Activated naive CD4-positive, alpha-beta T cell treated with anti-CD3 and anti-CD28 coated beads for 36 hours (primary cell): ENCODE measurements around the gene TPST2. TPM values are rescaled to one million over a fixed set of nuclear protein-coding genes. Genes with fewer than 3 reads are reported as not detected.

Experiments used
- CTCF ChIA-PET: fragments of 350-600 bp; sonication (Branson Sonifier 250); formaldehyde crosslinking; loops from one replicate; lab custom pipeline; 2021; ENCODE audit warnings: antibody characterized with exemption; lab: Charles Lee
- DNase-seq: peaks from one replicate; pipeline ENCODE4 v3.0.0-alpha.2; 2020
- H3K27ac Mint-ChIP-seq: one replicate; pipeline ENCODE4 v1.8.0; 2021; ENCODE audit warnings: mild to moderate bottlenecking, mixed read lengths
- H3K27me3 Mint-ChIP-seq: one replicate; pipeline ENCODE4 v1.8.0; 2021; ENCODE audit warnings: low read depth, mixed read lengths
- H3K36me3 Mint-ChIP-seq: one replicate; pipeline ENCODE4 v1.8.0; 2021; ENCODE audit warnings: low read depth, mixed read lengths
- H3K4me1 Mint-ChIP-seq: one replicate; pipeline ENCODE4 v1.8.0; 2021; ENCODE audit warnings: low read depth, mixed read lengths
- H3K4me3 Mint-ChIP-seq: one replicate; pipeline ENCODE4 v1.8.0; 2021; ENCODE audit warnings: mild to moderate bottlenecking, moderate library complexity, mixed read lengths
- H3K9me3 Mint-ChIP-seq: one replicate; pipeline ENCODE4 v1.8.0; 2021; ENCODE audit warnings: mixed read lengths
- intact Hi-C: fragments of 100-400 bp; cut with micrococcal nuclease; formaldehyde crosslinking; loops from one replicate; pipeline ENCODE4 v1.15.1; 2023
- total RNA-seq, 2 experiments: library from RNA; stranded (reverse); gene quantifications; one replicate each; pipeline ENCODE4 v1.2.3, GENCODE V29; 2021

TPST2 gene
- total RNA-seq, 2 experiments from 2014 or later, result 21.0 to 21.9 TPM

DNA sequence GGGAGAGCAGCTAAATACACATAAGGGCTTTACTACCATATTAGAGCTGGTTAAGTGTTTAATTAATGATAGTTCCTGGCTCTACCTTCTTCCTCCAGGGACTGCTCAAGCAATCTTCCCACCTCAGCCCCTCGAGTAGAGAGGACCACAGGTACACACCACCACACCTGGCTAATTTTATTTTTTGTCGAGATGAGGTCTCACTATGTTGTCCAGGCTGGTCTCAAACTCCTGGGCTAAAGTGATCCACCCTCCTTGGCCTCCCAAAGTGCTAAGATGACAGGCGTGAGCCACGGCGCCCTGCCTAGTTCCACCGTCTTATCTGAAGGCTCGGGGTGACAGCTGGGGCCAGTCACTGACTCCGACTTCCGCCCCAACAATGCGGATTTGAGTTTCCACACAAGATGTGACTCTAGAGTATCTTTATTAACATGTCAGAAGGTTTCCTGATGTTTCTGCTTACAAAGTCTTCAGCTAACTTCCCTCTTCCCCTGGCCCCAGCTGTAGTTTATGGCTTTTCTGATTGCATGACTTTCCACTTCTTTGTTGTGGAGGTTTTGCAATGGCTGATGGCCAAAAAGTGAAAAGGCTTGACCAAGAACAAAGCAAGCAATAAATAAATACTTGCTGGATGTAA is 16.8 kb downstream of the TPST2 start:
- Mint-ChIP-seq H3K36me3 (peaks cover 6% of the 10 kb centered on the region), H3K4me3 (no peak overlapping the region), H3K27me3 (no peaks in the 10 kb centered on the region), H3K9me3 (no peaks in the 10 kb centered on the region), H3K4me1 (peaks cover 27% of the 10 kb centered on the region), H3K27ac (no peak overlapping the region)
- DNase-seq, result peak; percentile 53
- intact Hi-C loops, result no loop called here
- CTCF ChIA-PET, result no interaction called here

DNA sequence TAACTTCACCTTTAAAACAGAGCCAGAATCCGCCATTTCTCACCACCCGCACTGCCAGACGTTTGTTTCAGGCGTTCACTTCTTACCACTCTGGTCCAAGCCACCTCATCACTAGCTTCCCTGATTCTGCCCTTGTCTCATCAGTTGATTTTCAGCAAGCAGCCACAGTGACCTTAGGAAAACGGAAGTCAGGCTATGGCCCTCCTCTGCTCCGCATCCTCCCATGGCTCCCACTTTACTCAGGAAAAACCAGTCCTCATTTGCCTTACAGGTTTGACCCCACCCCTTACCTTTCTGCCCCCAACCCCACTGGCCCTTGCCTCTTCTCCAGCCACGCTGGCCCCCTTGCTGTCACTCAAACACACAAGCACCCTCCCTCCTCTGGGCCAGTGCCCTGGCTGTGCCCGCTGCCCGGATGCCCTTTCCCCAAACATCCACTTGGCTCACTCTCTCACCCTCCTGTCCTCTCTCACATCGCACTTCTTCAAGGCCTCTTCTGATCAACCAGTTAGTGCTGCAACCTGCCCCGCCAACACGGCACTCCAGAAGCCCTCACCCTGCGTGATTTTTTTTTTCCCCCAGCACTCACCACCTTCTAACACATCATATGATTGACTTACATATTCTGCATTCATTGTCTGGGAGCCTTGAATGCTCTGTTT is 18.9 kb downstream of the TPST2 start:
- H3K9me3 Mint-ChIP-seq, result no peaks in the 10 kb centered on the region
- CTCF ChIA-PET, result interaction anchor here (0.6 kb wide), 1 partner anchor 18 kb away, joined by 3 read pairs; no protein-coding TSS in a partner anchor

DNA sequence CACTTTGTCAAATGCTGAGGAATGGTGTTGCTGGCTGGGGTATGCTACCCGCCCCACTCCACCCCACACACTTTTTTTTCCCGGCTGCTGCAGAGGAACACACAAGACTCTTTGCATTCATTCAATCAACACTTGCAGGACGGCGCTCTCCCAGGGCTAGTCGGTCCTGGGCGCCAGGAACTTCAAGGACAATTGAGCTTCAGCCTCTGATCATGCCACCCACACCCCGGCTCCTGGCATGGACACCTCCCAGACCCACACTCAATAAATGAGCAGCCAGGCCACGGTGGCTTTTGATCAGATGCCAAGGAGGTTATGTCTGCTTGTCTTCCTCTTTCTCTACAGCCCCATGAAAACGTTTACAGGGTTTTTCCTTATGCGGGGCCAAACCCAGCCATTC is 19.8 kb downstream of the TPST2 start:
- H3K4me1 Mint-ChIP-seq, result peaks cover 22% of the 10 kb centered on the region
- no peak overlapping the region for H3K27ac Mint-ChIP-seq
- H3K4me3 Mint-ChIP-seq, result no peak overlapping the region
- H3K27me3 Mint-ChIP-seq, result no peaks in the 10 kb centered on the region
- CTCF ChIA-PET, result interaction anchor here (0.6 kb wide), 1 partner anchor 17 kb away, joined by 3 read pairs; no protein-coding TSS in a partner anchor
- peaks cover 2% of the 10 kb centered on the region for H3K36me3 Mint-ChIP-seq
- DNase-seq, result no peak
- intact Hi-C loops, result no loop called here
- no peaks in the 10 kb centered on the region for H3K9me3 Mint-ChIP-seq

More for the DNA sequence above, 18.9 kb downstream of the TPST2 start:
- no peak overlapping the region for H3K27ac Mint-ChIP-seq
- intact Hi-C loops, result no loop called here
- H3K4me1 Mint-ChIP-seq, result peaks cover 25% of the 10 kb centered on the region
- no peak for DNase-seq
- peaks cover 2% of the 10 kb centered on the region for H3K36me3 Mint-ChIP-seq
- no peak overlapping the region for H3K4me3 Mint-ChIP-seq
- H3K27me3 Mint-ChIP-seq, result no peaks in the 10 kb centered on the region

DNA sequence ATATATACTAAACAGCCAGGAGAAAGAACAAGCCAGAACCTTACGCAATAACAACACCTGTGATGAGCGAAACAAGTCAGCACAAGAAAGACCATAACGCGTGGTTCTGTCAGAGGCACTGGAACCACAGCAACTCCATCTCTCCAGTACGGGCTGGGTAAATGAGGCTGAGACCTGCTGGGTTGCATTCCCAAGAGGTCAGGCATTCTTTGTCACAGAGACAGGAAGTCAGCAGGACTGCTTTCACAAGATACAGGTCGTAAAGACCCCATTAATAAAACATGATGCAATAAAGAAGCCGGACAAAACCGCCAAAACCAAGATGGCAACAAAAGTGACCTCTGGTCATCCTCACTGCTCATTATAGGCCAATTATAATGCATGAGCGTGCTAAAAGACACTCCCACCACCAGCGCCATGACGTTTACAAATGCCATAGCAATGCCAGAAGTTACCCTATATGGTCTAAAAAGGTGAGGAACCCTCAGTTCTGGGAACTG is 21.7 kb downstream of the TPST2 start:
- Mint-ChIP-seq H3K4me1 (peaks cover 10% of the 10 kb centered on the region), H3K27me3 (no peaks in the 10 kb centered on the region), H3K9me3 (no peaks in the 10 kb centered on the region), H3K36me3 (peaks cover 4% of the 10 kb centered on the region), H3K4me3 (no peak overlapping the region), H3K27ac (no peak overlapping the region)
- CTCF ChIA-PET, result no interaction called here
- intact Hi-C loops, result no loop called here
- DNase-seq, result no peak

DNA sequence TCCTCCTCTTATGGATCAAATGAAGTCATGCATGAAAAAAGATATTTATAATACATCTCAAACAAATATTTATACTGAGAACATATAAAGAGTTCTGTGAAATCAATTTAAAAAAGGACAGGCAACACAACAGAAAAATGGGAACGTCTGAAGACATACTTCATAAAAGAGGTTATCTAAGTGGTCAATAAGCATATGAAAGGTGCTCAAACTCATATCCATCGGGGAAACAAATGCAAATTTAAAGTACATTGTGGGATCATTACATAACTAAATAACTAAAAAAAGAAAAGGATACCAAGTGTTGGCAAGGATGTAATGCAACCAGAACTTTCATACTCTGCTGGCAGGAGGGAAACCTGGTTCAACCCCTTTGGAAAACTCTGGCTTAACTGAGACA is 22.3 kb downstream of the TPST2 start:
- Mint-ChIP-seq H3K4me1 (peaks cover 4% of the 10 kb centered on the region), H3K27ac (no peak overlapping the region), H3K9me3 (no peaks in the 10 kb centered on the region), H3K36me3 (peaks cover 2% of the 10 kb centered on the region), H3K27me3 (no peaks in the 10 kb centered on the region), H3K4me3 (no peak overlapping the region)
- DNase-seq, result no peak
- CTCF ChIA-PET, result no interaction called here
- intact Hi-C loops, result no loop called here

DNA sequence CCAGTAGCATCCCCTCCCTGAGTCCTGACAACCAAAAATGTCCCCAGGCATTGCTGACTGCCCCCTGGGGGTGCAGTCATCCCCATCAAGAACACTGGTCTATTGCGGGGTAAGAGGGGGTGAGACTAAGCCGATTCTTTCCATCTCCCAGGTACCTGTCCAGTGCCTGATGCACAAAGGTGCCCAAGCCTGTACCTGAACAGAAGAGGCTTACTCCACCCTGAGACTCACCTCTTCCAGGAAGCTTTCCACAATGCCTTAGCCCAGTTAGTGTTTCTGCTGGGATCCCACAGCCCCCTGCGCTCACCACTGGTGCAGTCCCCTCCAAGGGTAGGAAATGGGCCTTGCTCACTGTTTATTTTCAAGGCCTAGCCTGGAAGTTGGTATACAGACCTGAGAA is 22.9 kb downstream of the TPST2 start:
- no peak overlapping the region for H3K4me3 Mint-ChIP-seq
- H3K27me3 Mint-ChIP-seq, result no peaks in the 10 kb centered on the region
- no peak for DNase-seq
- intact Hi-C loops, result no loop called here
- peaks cover 4% of the 10 kb centered on the region for H3K4me1 Mint-ChIP-seq
- no peak overlapping the region for H3K27ac Mint-ChIP-seq
- H3K9me3 Mint-ChIP-seq, result no peaks in the 10 kb centered on the region
- CTCF ChIA-PET, result no interaction called here
- peaks cover 2% of the 10 kb centered on the region for H3K36me3 Mint-ChIP-seq

DNA sequence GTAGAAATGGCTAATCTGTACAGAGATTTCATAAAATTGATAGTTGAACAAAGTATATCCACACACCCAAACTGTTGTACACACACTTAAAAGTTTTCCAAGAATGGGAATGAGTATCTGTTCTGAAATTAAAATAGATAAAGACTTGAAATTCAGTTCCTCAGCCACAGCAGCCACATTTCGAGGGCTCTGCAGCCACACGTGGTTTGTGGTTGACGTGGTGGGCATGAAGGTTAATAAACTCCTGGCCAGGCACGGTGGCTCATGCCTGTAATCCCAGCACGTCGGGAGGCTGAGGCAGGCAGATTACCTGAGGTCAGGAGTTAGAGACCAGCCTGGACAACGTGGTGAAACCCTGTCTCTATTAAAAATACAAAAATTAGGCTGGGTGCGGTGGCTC is 24.0 kb downstream of the TPST2 start:
- Mint-ChIP-seq H3K27ac (no peak overlapping the region), H3K9me3 (no peaks in the 10 kb centered on the region), H3K36me3 (peaks cover 2% of the 10 kb centered on the region), H3K4me3 (no peak overlapping the region), H3K27me3 (no peaks in the 10 kb centered on the region), H3K4me1 (peaks cover 4% of the 10 kb centered on the region)
- CTCF ChIA-PET, result no interaction called here
- intact Hi-C loops, result no loop called here
- no peak for DNase-seq

DNA sequence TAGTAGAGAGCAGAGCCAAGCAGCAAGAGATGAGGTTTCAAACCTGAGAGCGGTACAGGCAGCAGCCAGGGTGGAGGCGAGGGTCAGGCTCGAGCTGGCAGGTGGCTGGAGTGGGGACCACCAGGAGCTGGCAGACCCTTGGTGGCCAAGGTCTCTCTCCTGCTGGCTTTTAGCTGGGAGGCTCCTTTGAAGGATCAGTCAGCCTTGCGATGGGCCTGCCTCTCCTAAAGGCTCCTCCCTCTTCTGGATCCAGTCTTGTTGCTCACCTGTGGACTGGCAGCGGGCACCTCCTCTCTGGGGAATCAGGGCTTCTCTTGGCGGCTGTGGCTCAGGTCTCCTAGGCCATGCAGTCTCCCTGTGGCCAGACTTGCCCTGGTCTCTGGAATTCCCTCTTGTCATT is 24.8 kb downstream of the TPST2 start:
- peaks cover 2% of the 10 kb centered on the region for H3K4me1 Mint-ChIP-seq
- H3K4me3 Mint-ChIP-seq, result no peak overlapping the region
- no peaks in the 10 kb centered on the region for H3K27me3 Mint-ChIP-seq
- no peak overlapping the region for H3K27ac Mint-ChIP-seq
- DNase-seq, result no peak
- H3K36me3 Mint-ChIP-seq, result peaks cover 2% of the 10 kb centered on the region
- intact Hi-C loops, result no loop called here
- CTCF ChIA-PET, result interaction anchor here (0.7 kb wide), 1 partner anchor 21 kb away, joined by 3 read pairs; no protein-coding TSS in a partner anchor
- no peaks in the 10 kb centered on the region for H3K9me3 Mint-ChIP-seq

DNA sequence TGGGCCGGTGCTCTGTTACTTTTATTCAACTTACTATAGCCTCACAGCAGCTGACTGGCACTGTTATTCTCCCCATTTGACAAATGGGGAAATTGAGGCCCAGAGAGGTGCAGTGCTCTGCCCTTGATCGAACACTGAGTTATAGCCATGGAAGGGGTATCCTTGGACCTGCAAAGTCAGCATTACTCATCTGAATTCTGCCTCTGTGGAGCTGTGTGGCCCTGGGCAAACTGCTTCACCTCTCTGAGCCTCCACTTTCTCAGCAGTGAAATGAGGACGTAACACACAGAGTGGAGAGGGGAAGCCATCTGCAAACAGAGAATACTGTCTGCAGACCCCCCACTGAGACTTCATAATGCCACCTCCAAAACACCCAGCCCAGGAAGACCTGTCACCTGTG is 25.3 kb downstream of the TPST2 start:
- no peak overlapping the region for H3K4me3 Mint-ChIP-seq
- H3K27ac Mint-ChIP-seq, result no peak overlapping the region
- no peaks in the 10 kb centered on the region for H3K27me3 Mint-ChIP-seq
- intact Hi-C loops, result no loop called here
- CTCF ChIA-PET, result interaction anchor here (0.7 kb wide), 1 partner anchor 20 kb away, joined by 3 read pairs; no protein-coding TSS in a partner anchor
- peaks cover 2% of the 10 kb centered on the region for H3K4me1 Mint-ChIP-seq
- DNase-seq, result no peak
- peaks cover 2% of the 10 kb centered on the region for H3K36me3 Mint-ChIP-seq
- no peaks in the 10 kb centered on the region for H3K9me3 Mint-ChIP-seq

DNA sequence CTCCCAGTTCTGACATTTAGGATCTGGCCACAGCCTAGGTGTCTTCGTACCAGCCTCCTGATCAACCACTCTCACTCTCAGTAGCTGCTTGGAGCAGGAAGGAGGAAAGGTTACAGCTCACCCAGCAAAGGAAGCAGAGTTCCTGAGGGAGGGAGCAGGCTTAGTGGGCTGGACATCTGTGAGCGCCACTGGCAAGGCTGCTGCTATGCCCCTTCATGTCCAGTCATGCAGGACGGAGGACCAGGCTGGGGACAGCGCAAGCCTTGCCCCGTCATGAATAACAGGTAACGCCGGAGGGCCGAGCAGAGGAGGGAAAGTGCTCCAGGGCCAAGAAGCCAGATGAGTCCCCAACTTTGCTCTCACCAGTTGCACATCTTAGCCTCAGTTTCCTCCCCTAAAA is 25.8 kb downstream of the TPST2 start:
- CTCF ChIA-PET, result no interaction called here
- Mint-ChIP-seq H3K4me3 (no peak overlapping the region), H3K27ac (no peak overlapping the region), H3K36me3 (peaks cover 2% of the 10 kb centered on the region), H3K9me3 (no peaks in the 10 kb centered on the region), H3K4me1 (peaks cover 2% of the 10 kb centered on the region), H3K27me3 (no peaks in the 10 kb centered on the region)
- no peak for DNase-seq
- intact Hi-C loops, result no loop called here

DNA sequence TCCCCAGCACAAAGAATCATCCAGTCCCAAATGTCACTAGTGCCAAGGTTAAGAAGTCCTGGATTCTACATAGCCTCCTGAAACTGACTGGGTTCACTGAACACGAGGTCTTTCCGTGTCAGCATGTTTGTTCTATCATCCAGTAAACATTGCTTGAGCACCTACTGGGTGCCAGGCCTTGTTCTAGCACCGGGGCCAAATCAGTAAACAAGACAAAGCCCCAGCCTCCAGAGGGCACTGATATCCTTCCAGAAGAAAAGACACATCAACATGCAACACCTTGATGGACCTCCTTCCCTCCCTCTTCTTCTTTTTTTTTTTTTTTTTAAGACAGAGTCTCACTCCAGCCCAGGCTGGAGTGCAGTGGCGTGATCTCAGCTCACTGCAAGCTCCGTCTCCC is 26.9 kb downstream of the TPST2 start:
- Mint-ChIP-seq H3K4me3 (no peak overlapping the region), H3K36me3 (peaks cover 2% of the 10 kb centered on the region), H3K4me1 (peaks cover 2% of the 10 kb centered on the region), H3K27ac (no peak overlapping the region), H3K9me3 (no peaks in the 10 kb centered on the region), H3K27me3 (no peaks in the 10 kb centered on the region)
- CTCF ChIA-PET, result no interaction called here
- intact Hi-C loops, result no loop called here
- peak; percentile 39 for DNase-seq

DNA sequence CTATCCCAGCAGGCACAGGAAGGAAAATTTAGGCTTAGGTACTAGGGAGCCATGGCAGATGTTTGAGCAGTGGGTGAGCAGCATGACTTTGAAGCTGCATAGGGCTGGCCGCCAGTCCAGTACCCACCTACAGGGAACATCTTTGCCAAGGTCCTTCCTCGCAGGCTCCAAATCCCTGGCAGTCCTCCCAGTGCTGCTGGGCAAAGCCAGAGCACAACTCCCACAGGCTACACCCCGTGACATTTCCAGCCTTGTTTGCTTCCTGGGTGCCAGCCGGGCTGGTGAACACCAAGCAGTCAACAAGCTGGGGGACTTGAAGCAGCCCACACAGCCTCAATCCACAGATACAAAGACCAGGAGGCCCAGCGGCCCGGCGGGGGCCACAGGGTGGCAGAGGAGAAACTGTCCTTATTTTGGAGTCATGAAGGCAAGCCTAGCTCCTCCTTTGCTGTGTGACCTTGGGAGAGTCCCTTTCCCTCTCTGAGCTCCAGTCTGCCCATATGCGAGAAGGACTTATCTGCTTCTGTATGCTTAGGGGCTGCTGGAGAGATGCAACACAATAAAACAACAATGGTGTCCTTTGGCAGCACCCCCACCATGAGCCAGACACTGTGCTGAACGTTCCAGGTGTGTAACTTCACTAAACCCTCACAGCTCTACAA is 28.0 kb downstream of the TPST2 start:
- no peaks in the 10 kb centered on the region for H3K9me3 Mint-ChIP-seq
- peaks cover 5% of the 10 kb centered on the region for H3K36me3 Mint-ChIP-seq
- H3K4me3 Mint-ChIP-seq, result no peak overlapping the region
- no peak overlapping the region for H3K27ac Mint-ChIP-seq
- CTCF ChIA-PET, result no interaction called here
- H3K4me1 Mint-ChIP-seq, result peaks cover 2% of the 10 kb centered on the region
- intact Hi-C loops, result no loop called here
- H3K27me3 Mint-ChIP-seq, result no peaks in the 10 kb centered on the region
- no peak for DNase-seq
